PC-3 (cell line): ENCODE results near the gene WNT10A. TPM values are rescaled to one million over a fixed set of nuclear protein-coding genes. Genes with fewer than 3 reads are reported as not detected.

Source experiments
- ATAC-seq: fragments of 200-7000 bp; cut with Tn5 transposase; 2 replicates; pipeline ENCODE4 v1.9.1; 2020; ENCODE audit warnings: mild to moderate bottlenecking, moderate library complexity
- BruUV-seq: library from RNA; stranded (reverse); fragments of 400-500 nt; replicated peaks from 2 replicates; lab custom pipeline; 2021; lab: Mats Ljungman, UMichigan
- CTCF ChIA-PET: fragments of 300-600 bp; sonication (Branson Sonifier 250); formaldehyde crosslinking; loops from one replicate; lab custom pipeline; 2022; ENCODE audit warnings: antibody characterized with exemption; lab: Charles Lee
- POLR2A ChIA-PET: fragments of 300-600 bp; sonication (Branson Sonifier 250); formaldehyde crosslinking; loops from one replicate; lab custom pipeline; 2022; ENCODE audit warnings: antibody characterized with exemption; ENCODE audit not compliant: unreplicated experiment; lab: Charles Lee
- DNase-seq: peaks from one replicate; pipeline ENCODE4 v3.0.0-alpha.2; 2015
- H2AFZ ChIP-seq: fragments of 300-600 bp; sonication (generic); 2 replicates; pipeline ENCODE4 v1.6.0; 2016; ENCODE audit warnings: antibody characterized with exemption, low read length
- H3F3A ChIP-seq: fragments of 300-600 bp; sonication (generic); one replicate; pipeline ENCODE4 v1.6.0; 2017; ENCODE audit warnings: antibody characterized with exemption, low read length, control low read depth, mild to moderate bottlenecking; ENCODE audit not compliant: unreplicated experiment
- H3K27ac ChIP-seq: fragments of 300-600 bp; sonication (generic); 2 replicates; pipeline ENCODE4 v1.5.1; 2016; ENCODE audit warnings: mild to moderate bottlenecking, low read length
- H3K27me3 ChIP-seq: fragments of 300-600 bp; sonication (generic); 2 replicates; pipeline ENCODE4 v1.6.1; 2016; ENCODE audit warnings: low read length, mixed read lengths
- H3K36me3 ChIP-seq: fragments of 300-600 bp; sonication (generic); 2 replicates; pipeline ENCODE4 v1.6.1; 2016; ENCODE audit warnings: low read depth, mixed run types, low read length, mixed read lengths
- H3K4me1 ChIP-seq: fragments of 300-600 bp; sonication (generic); 2 replicates; pipeline ENCODE4 v1.5.1; 2016; ENCODE audit warnings: low read length; ENCODE audit not compliant: insufficient read depth
- H3K4me2 ChIP-seq: fragments of 300-600 bp; sonication (generic); 2 replicates; pipeline ENCODE4 v1.6.0; 2016; ENCODE audit warnings: low read length
- H3K4me3 ChIP-seq: fragments of 300-600 bp; sonication (generic); 2 replicates; pipeline ENCODE4 v1.5.1; 2016; ENCODE audit warnings: mild to moderate bottlenecking, low read length, mixed read lengths
- H3K79me2 ChIP-seq: fragments of 300-600 bp; sonication (generic); 2 replicates; pipeline ENCODE4 v1.6.1; 2017; ENCODE audit warnings: low read length, mixed read lengths
- H3K9ac ChIP-seq: fragments of 300-600 bp; sonication (generic); 2 replicates; pipeline ENCODE4 v1.6.0; 2016; ENCODE audit warnings: mild to moderate bottlenecking, low read length
- H3K9me2 ChIP-seq: fragments of 300-600 bp; sonication (generic); replicated peaks from 2 replicates; pipeline ENCODE4 v1.6.1; 2016; ENCODE audit warnings: mixed run types, low read length, mixed read lengths
- H3K9me3 ChIP-seq: fragments of 300-600 bp; sonication (generic); 2 replicates; pipeline ENCODE4 v1.6.1; 2016; ENCODE audit warnings: low read length, mixed read lengths
- H4K20me1 ChIP-seq: fragments of 300-600 bp; sonication (generic); 2 replicates; pipeline ENCODE4 v1.6.1; 2016; ENCODE audit warnings: low read length, mixed read lengths
- EZH2 ChIP-seq: fragments of 300-600 bp; sonication (generic); IDR thresholded peaks from one replicate; pipeline ENCODE4 v1.6.1; 2017; ENCODE audit warnings: antibody characterized with exemption, mild to moderate bottlenecking, low read length; ENCODE audit not compliant: unreplicated experiment
- EZH2phosphoT487 ChIP-seq: fragments of 300-600 bp; sonication (generic); IDR thresholded peaks from 2 replicates; pipeline ENCODE4 v1.6.1; 2018; ENCODE audit warnings: mild to moderate bottlenecking, antibody characterized with exemption, low read length, borderline replicate concordance
- intact Hi-C: fragments of 100-400 bp; cut with micrococcal nuclease; formaldehyde crosslinking; loops from 2 replicates; pipeline ENCODE4 v1.9.0; 2023
- total RNA-seq: library from RNA; depleted of rRNA; stranded (reverse); fragments of >200 nt; gene quantifications from 2 replicates; pipeline ENCODE4 v1.2.3, GENCODE V29; 2014
- TF ChIP-seq, protein P1 (sequence below): fragments of 300-600 bp; sonication (generic); conservative IDR thresholded peaks from 2 replicates; pipeline ENCODE4 v1.5.1; 2017; ENCODE audit warnings: antibody characterized with exemption, low read depth, mild to moderate bottlenecking, low read length

Gene WNT10A
- total RNA-seq, 1 experiment from 2014 or later: 0.40 TPM

DNA sequence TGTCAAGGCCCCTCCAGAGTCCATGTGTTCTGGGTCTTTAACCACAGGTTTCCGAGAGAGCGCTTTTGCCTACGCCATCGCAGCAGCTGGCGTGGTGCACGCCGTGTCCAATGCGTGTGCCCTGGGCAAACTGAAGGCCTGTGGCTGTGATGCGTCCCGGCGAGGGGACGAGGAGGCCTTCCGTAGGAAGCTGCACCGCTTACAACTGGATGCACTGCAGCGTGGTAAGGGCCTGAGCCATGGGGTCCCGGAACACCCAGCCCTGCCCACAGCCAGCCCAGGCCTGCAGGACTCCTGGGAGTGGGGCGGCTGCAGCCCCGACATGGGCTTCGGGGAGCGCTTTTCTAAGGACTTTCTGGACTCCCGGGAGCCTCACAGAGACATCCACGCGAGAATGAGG is 9.3 kb downstream of the WNT10A start:
- intact Hi-C loops: no loop called here
- Histone ChIP-seq H3F3A (peaks cover 5% of the 10 kb centered on the region), H3K9me3 (no peaks in the 10 kb centered on the region), H3K4me1 (peaks cover 26% of the 10 kb centered on the region), H3K4me2 (no peak overlapping the region), H4K20me1 (no peaks in the 10 kb centered on the region), H3K9me2 (no peaks in the 10 kb centered on the region), H3K4me3 (no peak overlapping the region), H3K9ac (no peak overlapping the region), H3K36me3 (no peaks in the 10 kb centered on the region), H3K27me3 (no peaks in the 10 kb centered on the region), H3K27ac (no peak overlapping the region), H2AFZ (no peak overlapping the region), H3K79me2 (peaks cover 11% of the 10 kb centered on the region; the same call in 1 of the 2 replicates)
- TF ChIP-seq EZH2phosphoT487: no peak
- TF ChIP-seq EZH2: no peak
- TF ChIP-seq, protein P1, sequence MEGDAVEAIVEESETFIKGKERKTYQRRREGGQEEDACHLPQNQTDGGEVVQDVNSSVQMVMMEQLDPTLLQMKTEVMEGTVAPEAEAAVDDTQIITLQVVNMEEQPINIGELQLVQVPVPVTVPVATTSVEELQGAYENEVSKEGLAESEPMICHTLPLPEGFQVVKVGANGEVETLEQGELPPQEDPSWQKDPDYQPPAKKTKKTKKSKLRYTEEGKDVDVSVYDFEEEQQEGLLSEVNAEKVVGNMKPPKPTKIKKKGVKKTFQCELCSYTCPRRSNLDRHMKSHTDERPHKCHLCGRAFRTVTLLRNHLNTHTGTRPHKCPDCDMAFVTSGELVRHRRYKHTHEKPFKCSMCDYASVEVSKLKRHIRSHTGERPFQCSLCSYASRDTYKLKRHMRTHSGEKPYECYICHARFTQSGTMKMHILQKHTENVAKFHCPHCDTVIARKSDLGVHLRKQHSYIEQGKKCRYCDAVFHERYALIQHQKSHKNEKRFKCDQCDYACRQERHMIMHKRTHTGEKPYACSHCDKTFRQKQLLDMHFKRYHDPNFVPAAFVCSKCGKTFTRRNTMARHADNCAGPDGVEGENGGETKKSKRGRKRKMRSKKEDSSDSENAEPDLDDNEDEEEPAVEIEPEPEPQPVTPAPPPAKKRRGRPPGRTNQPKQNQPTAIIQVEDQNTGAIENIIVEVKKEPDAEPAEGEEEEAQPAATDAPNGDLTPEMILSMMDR: no peak
- no peak for DNase-seq
- ChIA-PET POLR2A (no interaction called here), CTCF (interaction anchor here (0.6 kb wide), 1 partner anchor 87 kb away, joined by 3 read pairs; no protein-coding TSS in a partner anchor)
- BruUV-seq: no TSS peak
- no peak for ATAC-seq

DNA sequence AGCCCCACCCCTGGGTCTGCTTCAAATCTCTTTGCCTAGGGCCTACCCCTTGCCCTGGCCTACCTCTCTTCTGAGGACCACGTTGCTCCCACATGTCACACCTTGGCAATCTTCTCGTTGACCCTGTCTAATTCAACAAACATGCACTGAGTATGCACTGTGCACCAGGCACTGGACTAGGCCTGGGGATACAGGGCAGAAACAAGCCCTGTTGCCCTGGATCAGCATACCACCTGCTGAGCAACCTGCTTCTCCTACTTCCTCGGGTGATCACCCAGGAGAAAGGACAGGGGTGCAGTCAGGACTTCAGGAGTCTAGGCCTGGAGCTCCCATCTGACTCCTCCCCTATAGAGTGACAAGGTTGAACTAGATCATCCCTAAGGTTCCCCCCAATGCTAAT is 9.7 kb downstream of the WNT10A start:
- Histone ChIP-seq H3K27ac (no peak overlapping the region), H3K79me2 (peaks cover 11% of the 10 kb centered on the region; the same call in 1 of the 2 replicates), H3K4me1 (peaks cover 30% of the 10 kb centered on the region), H3K9ac (no peak overlapping the region), H3K4me2 (no peak overlapping the region), H3K9me2 (no peaks in the 10 kb centered on the region), H2AFZ (no peak overlapping the region), H3K9me3 (no peaks in the 10 kb centered on the region), H3K36me3 (no peaks in the 10 kb centered on the region), H3F3A (peaks cover 5% of the 10 kb centered on the region), H3K4me3 (no peak overlapping the region), H4K20me1 (no peaks in the 10 kb centered on the region), H3K27me3 (no peaks in the 10 kb centered on the region)
- no peak for ATAC-seq
- intact Hi-C loops: no loop called here
- ChIA-PET POLR2A (no interaction called here), CTCF (no interaction called here)
- no peak for DNase-seq
- BruUV-seq: no TSS peak
- TF ChIP-seq, protein P1: no peak
- TF ChIP-seq EZH2 (no peak), EZH2phosphoT487 (no peak)

DNA sequence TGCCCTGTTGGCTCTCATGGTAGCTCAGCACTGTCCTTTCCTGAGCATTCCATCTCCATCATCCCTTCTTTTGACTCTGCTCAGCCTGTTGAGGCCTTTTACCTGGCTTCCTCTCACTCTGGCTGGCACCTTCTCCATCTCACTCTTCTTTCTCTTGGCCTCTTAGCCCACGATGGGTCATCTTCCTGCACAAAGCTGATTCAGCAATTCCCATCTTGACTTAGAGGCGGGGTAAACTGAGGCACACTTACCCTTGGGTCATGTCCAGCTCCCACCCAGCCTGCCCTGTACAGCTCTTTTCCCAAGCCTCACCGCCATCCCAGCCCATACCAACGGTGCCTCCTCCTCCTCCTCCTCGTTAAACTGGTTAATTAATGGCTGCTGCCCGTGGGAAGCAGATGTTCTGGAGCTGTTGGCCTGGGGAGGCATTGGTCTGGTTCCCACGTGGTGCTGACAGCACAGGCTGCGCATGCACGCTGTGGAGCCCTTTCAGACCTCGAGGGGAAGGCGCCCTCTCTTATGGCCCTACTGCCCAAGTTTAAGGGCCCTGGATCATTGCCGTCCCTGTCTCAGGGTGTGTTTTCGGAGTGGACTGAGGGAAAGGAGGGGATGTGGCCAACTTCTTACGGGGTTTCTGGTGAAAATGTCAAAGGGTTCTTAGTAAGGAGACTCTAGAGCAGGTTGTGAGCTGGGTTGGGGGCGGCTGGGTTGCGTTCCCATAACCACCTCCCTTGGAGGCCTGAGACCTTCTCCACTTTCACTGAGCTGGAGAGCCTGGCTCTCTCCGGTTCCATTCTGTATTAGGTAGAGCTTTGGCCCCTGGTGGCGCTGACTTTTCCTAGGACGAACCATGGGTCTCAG is 10.9 kb downstream of the WNT10A start:
- H3K9me2 ChIP-seq: no peaks in the 10 kb centered on the region
- H3K27ac ChIP-seq: no peak overlapping the region
- H4K20me1 ChIP-seq: no peaks in the 10 kb centered on the region
- H3K36me3 ChIP-seq: no peaks in the 10 kb centered on the region
- TF ChIP-seq EZH2 (no peak), EZH2phosphoT487 (no peak)
- TF ChIP-seq, protein P1: no peak
- H3K9me3 ChIP-seq: no peaks in the 10 kb centered on the region
- ChIA-PET POLR2A (no interaction called here), CTCF (interaction anchor here (0.7 kb wide), 1 partner anchor 425 kb away, joined by 3 read pairs; no protein-coding TSS in a partner anchor)
- no peak overlapping the region for H3K9ac ChIP-seq
- DNase-seq (no peak), ATAC-seq (no peak)
- H3F3A ChIP-seq: peaks cover 5% of the 10 kb centered on the region
- peaks cover 11% of the 10 kb centered on the region; the same call in 1 of the 2 replicates for H3K79me2 ChIP-seq
- H3K4me2 ChIP-seq: no peak overlapping the region
- BruUV-seq: no TSS peak
- no peak overlapping the region for H3K4me3 ChIP-seq
- peaks cover 41% of the 10 kb centered on the region for H3K4me1 ChIP-seq
- intact Hi-C loops: no loop called here
- H3K27me3 ChIP-seq: no peaks in the 10 kb centered on the region
- no peak overlapping the region for H2AFZ ChIP-seq
